A673 (cell line): ENCODE results near the gene BTN1A1.

Experiments used
- EZH2 ChIP-seq: fragments of 200-600 bp; sonication (generic); IDR thresholded peaks from 2 replicates; pipeline ENCODE4 v1.6.1; 2017; ENCODE audit warnings: borderline replicate concordance, low read depth, mild to moderate bottlenecking, mixed read lengths, antibody characterized with exemption, low read length; ENCODE audit not compliant: poor library complexity, severe bottlenecking
- TF ChIP-seq, protein P1 (sequence below): fragments of 300-800, 200-600 bp; sonication (generic); conservative IDR thresholded peaks from 2 replicates; pipeline ENCODE4 v1.5.1; 2017; ENCODE audit warnings: low read depth, mild to moderate bottlenecking, antibody characterized with exemption, low read length, moderate library complexity, mixed read lengths

- TF ChIP-seq, protein P1, sequence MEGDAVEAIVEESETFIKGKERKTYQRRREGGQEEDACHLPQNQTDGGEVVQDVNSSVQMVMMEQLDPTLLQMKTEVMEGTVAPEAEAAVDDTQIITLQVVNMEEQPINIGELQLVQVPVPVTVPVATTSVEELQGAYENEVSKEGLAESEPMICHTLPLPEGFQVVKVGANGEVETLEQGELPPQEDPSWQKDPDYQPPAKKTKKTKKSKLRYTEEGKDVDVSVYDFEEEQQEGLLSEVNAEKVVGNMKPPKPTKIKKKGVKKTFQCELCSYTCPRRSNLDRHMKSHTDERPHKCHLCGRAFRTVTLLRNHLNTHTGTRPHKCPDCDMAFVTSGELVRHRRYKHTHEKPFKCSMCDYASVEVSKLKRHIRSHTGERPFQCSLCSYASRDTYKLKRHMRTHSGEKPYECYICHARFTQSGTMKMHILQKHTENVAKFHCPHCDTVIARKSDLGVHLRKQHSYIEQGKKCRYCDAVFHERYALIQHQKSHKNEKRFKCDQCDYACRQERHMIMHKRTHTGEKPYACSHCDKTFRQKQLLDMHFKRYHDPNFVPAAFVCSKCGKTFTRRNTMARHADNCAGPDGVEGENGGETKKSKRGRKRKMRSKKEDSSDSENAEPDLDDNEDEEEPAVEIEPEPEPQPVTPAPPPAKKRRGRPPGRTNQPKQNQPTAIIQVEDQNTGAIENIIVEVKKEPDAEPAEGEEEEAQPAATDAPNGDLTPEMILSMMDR = no peak
- TF ChIP-seq EZH2 = no peak
Observed at GRCh38 chr6:26487466-26487865, 12.6 kb upstream of the BTN1A1 start.
